ENCODE data around the gene SCP2.

The SCP2 gene

DNA sequence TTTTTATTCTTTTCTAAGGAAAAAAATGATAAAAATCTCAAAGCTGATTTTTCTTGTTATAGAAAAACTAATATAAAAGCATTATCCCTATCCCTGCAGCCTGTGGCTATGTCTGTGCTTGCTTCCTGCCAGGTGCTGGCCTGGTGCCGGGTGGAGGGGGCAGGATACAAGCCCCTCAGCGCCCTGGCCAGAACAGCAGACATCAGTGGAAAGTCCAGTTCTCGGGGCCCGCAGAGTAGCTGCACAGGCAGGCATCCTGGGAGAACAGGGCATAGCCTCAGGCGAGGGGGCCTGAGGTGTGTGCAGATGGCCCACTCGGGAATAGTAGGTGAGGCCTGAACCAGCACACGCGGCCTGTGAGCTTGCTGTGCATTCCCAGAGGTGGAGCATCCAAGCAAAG lies 158.3 kb downstream of the SCP2 start:
- DNase-seq: no peak

DNA sequence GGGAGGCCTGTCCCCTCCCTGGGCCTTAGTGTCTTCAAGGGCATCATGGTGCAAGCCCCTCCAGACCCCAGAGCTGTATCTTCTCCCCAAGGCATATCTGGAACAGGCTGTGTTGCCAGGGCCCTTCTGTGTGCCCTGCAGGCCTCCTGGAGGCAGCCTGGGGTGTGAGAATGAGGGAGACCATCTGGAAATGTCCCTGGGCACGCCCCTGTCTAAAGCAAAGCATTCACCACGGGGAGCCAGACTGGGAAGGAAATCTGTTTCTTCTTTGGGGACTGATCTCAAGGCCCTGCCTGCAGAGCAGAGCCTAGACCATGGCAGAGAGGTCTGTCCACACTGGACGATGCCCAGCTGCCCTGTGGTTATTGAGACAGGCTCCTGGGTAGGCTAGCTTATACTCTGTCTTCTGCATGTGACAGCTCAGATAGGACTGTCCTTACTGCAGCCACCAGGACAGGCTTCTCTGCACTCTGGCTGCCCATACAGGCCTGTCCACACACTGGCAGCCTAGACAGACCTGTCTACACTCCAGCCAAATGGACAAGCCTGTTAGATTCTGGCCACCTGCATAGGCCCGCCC lies 159.5 kb downstream of the SCP2 start:
- no peak for DNase-seq

DNA sequence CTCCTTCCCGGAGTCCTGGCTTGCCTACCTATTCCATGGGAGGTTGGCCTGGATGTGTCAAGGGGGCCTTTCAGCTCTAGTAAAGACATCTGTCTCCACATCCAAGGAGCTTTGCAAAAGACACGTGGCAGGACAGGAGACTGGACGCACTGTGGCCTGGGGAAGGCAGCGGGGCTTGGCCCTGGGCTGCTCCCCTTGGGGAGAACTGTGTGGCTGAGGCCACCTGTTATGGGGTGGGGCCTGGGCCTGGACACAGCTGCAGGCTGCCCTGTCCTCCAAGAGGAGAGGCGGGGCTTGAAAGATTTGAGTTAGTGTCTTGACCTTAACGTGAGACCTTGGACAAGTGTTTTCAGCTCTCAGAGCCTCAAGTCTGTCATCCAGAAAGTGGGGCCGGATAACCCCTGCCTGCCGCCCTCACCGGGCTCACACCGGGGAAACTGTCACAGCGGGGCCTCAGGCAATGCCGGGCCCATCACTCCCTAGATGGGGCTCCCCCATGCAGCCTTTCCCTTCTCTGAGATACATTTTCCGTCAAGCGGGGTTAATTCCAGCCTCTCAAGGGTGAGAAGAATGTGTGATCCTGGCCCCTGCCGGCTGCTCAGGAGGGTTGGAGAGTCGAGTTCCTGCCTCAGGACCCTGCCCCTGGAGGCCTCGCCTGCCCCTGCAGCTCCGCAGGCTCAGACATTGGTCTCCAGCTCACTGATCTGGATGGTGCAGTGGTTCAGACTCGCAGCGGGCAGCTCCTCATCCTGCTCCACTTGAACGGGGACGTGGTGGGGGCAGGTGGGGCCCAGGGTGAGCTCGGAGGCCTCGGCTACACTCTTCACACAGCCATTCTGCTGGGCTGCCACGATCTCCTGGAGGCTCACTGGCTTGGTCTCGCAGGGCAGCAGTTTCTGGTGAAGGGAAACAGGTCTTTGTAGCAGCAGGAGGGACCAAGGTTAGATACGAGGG lies 160.5 kb downstream of the SCP2 start:
- DNase-seq: no peak

DNA sequence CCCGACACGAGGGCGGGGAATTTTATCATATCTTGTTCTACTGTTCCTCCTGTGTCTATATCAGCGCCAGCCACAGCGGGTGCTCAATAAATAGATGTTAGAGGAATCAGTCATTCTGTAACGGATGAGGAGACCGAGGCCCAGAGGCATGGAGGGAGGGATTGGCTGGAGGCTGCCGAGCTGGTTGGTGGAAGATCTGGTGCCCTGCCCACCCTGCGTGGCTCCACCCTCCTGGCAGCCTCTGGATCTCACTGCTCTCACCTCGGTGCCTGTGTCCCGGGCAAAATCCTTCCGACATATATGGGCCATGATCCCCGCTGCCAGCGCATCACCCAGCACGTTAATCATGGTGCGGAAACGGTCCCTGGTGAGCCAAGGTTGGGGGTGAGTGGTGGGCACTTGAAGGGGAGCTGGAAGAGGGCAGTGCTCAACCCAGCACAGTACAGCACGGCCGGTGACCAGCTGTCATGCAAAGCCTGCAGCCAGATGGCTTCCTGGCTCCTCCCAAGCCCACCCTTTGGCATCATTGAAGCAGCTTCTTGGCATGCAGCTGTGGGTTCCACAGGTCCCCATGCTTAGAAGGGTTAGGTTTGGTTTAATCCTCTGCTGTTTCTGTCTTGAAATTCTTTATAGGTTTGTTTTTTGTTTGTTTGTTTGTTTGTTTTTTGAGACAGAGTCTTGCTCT lies 161.7 kb downstream of the SCP2 start:
- no peak for DNase-seq

DNA sequence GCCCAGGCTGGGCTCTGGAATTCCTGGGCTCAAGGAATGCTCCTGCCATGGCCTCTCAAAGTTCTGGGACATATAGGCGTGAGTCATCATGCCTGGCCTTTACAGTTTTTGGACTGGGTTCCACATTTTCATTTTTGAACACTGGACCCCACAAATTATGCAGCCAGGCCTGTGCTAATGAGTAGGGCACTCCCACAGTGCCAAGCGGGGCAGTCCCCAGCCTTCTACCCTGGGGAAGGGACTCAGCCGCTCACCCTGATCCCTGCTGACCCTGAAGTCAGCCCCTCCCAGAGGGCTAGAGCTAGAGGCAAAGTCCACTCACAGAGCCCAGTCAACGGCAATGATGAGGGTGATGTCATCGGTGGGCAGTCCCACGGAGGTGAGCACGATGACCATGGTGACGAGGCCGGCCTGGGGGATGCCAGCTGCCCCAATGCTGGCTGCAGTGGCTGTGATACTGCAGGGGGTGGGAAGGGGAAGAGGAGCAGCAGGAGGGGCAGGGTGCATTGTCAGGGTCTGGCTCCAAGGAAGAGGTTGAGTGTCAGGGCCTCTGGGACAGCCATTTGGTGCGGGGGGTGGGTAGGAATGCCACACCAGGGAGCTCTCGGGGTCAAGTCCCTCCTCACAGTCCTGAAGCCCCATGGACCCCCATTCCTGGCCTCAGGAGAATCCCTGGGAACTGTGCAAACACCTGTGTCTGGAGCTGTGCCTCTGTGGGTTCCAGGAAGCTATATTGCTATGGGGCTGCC lies 162.6 kb downstream of the SCP2 start:
- no peak for DNase-seq

DNA sequence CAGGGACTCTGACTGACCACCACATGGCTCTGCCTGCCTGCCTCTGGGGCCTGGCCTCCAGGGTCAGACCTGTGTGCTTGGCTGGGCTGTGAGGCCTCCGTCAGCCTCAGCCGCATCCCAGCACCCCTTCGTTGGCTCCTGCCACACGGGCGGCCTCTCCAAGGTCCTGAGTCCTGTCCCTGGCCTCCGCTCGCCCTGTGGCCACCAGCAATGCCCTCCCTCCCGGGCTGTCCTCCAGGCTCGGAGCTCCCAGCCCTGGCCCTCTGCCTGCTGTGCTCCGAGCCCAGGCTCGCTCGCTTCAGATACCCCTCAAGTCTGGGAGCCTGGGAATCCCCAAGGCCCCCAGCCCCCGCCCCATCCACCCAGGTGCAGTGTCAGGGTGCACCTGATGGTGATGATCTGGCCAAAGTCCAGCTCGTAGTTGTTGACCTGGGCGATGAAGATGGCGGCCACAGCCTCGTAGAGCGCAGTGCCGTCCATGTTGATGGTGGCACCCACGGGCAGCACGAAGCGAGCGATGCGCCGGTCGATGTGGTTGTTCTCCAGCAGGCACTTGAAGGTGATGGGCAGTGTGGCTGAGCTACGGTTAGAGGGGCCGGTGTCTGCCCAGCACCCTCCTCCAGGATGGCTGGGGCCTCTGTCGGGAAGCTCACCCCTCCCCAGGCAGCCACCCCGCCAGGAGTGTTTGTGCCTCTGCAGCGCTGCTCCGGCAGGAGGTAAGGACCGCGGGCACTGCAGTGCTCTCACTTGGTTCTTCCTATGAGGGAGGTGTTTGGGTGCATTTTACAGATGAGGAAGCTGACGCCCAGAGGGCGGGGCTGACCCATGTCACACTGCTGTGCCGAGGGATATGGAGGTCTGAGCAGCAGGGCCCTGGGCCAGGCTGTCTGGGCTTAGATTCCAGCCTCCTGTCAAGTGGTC lies 163.4 kb downstream of the SCP2 start:
- no peak for DNase-seq

DNA sequence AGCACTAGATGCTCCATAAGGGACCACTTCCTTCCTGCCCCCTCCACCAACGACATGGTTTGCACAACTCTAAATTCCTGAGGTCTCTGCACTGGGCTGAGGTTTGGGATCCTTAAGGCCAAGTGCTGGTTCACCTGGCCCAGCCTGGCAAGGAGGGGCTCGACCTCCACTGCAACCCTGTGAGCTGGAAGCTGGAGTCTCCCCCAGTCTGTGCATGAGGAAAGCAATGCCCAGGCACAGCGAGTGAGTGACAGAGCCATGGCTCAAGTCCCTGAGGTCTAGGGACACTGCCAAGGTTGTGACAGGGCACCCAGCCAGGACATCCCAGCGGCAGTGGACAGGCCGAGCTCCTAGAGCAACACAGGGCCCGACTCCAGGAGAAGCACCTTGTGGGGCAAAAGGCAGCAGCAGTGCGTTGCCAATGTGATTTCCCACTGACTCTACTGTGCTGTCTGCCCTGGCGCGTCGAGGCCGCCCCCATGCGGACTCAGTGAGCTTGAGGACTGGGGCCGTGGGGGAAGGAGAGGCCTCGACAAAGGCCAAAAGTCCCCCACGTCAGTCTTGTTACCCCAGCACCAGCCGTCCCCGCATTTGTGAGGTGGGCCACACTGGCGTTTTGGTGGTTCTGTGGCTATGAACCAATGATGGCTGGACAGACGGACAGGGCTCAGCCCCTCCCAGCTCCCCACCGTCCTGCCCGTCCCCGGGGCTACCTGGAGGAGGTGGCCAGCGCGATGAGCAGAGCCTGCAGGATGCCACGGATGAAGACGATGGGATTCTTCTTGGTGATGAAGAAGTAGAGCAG lies 165.0 kb downstream of the SCP2 start:
- no peak for DNase-seq

DNA sequence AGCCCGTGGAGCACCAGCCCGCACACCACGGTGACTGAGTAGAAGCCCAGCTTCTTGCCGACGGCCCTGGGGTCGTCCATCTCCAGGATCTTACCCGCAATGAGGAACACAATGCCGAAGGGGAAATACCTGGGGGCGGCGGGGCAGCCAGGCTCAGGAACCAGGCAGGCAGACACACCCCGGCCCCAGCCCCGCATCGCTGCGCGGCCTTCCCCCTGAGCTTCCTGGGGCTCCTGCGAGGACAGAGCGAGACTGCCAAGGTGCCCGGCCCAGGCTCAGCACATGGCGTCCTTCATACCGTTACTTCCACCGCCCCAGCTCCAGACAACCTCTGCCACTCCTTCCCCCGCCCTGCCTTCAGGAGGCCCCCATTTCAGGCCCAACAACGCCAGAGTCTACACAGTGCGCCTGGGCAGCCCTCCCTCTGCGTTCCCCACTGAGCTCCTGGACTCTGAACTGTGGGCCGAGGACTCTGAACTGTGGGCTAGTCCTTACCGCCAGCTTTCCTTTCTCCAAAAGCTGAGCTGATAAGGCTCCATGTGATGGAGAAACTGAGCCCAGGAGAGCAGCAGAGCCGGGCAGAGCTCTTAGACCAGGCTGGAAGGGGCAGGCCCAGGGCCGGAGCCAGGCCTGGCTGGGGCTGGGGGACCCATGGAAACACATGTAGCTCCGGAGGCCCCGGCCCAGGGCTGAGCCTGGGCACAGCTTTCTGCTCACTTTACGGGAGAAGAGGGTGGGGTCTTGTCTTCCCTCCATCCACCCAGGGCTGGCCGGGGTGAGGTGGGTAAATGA lies 165.8 kb downstream of the SCP2 start:
- DNase-seq: no peak

DNA sequence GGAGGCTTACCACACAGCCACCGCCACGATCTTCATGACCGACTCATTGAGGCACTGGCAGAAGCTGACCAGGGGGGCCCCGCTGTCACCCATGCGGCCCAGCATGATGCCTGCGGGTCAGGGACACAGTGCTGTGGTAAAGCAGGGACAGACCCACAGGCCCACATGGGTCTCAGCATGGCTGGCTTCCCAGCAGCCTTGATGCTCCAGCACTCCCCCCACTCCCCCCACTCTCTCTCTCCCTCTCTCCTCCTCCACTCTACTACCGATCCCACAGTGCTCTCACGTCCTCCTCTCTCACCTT lies 166.3 kb downstream of the SCP2 start:
- no peak for DNase-seq

DNA sequence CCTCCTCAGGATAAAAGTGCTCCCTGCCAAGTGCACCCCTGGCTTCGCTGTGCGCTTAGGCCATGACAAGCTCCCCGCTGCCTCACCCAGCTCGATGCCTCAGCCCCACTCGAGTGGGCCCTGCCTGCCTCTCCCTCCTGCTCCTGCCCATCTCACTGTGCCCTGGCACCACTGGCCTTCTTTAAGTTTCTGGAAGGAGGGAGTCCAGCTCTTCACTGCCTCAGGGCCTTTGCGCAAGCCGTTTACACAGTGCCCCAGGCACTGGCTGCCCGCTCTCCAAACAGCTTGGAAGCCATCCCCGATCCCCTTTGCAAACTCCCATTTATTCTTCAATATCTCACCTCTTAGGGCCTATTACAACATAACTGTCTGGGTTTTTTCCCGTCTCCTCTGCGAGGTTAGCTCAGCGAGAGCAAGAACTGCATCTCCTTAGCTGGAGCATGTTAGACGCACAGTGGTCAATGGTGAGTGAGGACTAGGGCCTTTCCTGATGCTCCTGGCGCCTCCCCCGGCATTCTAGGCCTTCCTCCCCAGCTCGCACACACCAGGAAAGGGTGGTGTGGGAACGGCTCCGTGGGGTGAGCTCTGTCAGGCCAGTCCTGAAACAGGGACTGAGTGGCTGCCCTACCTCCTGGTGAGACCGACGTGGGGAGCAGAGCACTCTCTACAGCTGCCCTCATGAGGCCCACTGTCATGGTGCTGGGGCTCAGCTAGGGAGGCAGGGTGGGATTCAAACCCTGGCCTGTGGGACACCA lies 166.9 kb downstream of the SCP2 start:
- no peak for DNase-seq

DNA sequence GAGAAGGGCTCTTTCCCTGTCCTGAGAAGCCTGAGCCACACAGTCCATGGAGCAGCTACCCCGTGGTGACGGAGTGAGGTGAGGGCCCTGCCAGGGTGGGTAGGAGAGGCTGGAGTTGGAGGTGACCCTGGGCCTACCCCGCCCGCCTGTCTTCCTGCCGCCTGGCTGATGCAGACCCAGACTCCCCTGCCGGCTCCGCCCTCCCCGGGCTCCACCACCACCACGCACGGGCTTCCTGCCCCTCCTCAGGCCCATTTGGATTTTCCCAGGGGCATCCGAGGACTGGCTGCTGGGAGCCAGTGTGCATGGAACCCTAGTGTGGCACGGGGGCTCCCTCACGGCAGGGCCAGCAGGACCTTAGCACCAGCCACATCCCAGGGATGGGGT lies 167.4 kb downstream of the SCP2 start:
- DNase-seq: no peak

Measured in right forelimb (tissue), 1 donor.